HepG2 (cell line): ENCODE data around the gene TMEM225B. TPM values are rescaled to one million over a fixed set of nuclear protein-coding genes. Genes with fewer than 3 reads are reported as not detected.

Source experiments
- ADNP ChIP-seq: sonication (generic); formaldehyde crosslinking; IDR thresholded peaks from 2 replicates; pipeline ENCODE4 v1.4.0; 2020; ENCODE audit warnings: missing genetic modification reagents
- HMG20A ChIP-seq: IDR thresholded peaks from 2 replicates; pipeline ENCODE4 v1.6.1; 2016; ENCODE audit warnings: borderline replicate concordance
- HMGXB4 ChIP-seq, 2 experiments: sonication (generic) in 1 of 2; formaldehyde crosslinking in 1 of 2; IDR thresholded peaks; 2 replicates each; pipeline versions ENCODE4 v1.4.0 to v1.6.1; 2018 to 2020; ENCODE audit warnings: missing genetic modification reagents in 2 of 2, borderline replicate concordance in 1 of 2, low read depth in 1 of 2, mild to moderate bottlenecking in 1 of 2, missing biosample characterization in 1 of 2
- KMT2A ChIP-seq: sonication (generic); formaldehyde crosslinking; IDR thresholded peaks from 2 replicates; pipeline ENCODE4 v1.4.0; 2020; ENCODE audit warnings: missing genetic modification reagents
- MED1 ChIP-seq: sonication (generic); formaldehyde crosslinking; IDR thresholded peaks from 2 replicates; pipeline ENCODE4 v1.4.0; 2020; ENCODE audit warnings: missing genetic modification reagents
- MTF1 ChIP-seq: sonication (generic); formaldehyde crosslinking; IDR thresholded peaks from 2 replicates; pipeline ENCODE4 v1.5.0; 2020; ENCODE audit warnings: missing genetic modification reagents
- NCOA1 ChIP-seq: sonication (generic); formaldehyde crosslinking; IDR thresholded peaks from 2 replicates; pipeline ENCODE4 v1.9.0; 2021; ENCODE audit warnings: missing genetic modification reagents
- NFE2 ChIP-seq: sonication (generic); formaldehyde crosslinking; IDR thresholded peaks from 2 replicates; pipeline ENCODE4 v1.4.0; 2020; ENCODE audit warnings: missing genetic modification reagents
- SOX5 ChIP-seq: IDR thresholded peaks from 2 replicates; pipeline ENCODE4 v1.6.1; 2016; ENCODE audit warnings: borderline replicate concordance
- SP4 ChIP-seq: sonication (generic); formaldehyde crosslinking; IDR thresholded peaks from 2 replicates; pipeline ENCODE4 v1.8.1; 2023; ENCODE audit warnings: mild to moderate bottlenecking, missing genetic modification reagents
- ZBTB7A ChIP-seq: sonication (generic); formaldehyde crosslinking; IDR thresholded peaks from 2 replicates; pipeline ENCODE4 v1.8.0; 2022; ENCODE audit warnings: mild to moderate bottlenecking, missing genetic modification reagents
- ZFP41 ChIP-seq: sonication (generic); formaldehyde crosslinking; IDR thresholded peaks from 2 replicates; pipeline ENCODE4 v1.4.0; 2020; ENCODE audit warnings: mild to moderate bottlenecking, missing genetic modification reagents, borderline replicate concordance
- ZNF207 ChIP-seq: fragments of 450-650 bp; IDR thresholded peaks from 2 replicates; pipeline ENCODE4 v1.6.1; 2016; ENCODE audit warnings: antibody characterized with exemption, borderline replicate concordance
- ZNF326 ChIP-seq: sonication (generic); formaldehyde crosslinking; IDR thresholded peaks from 2 replicates; pipeline ENCODE4 v1.4.0; 2020; ENCODE audit warnings: missing genetic modification reagents, borderline replicate concordance
- ZNF512 ChIP-seq: sonication (generic); formaldehyde crosslinking; IDR thresholded peaks from 2 replicates; pipeline ENCODE4 v1.4.0; 2020; ENCODE audit warnings: mild to moderate bottlenecking, missing genetic modification reagents
- ZNF678 ChIP-seq: sonication (generic); formaldehyde crosslinking; IDR thresholded peaks from 2 replicates; pipeline ENCODE4 v1.4.0; 2020; ENCODE audit warnings: mild to moderate bottlenecking, missing genetic modification reagents
- ZNF720 ChIP-seq: sonication (generic); formaldehyde crosslinking; IDR thresholded peaks from 2 replicates; pipeline ENCODE4 v1.4.0; 2020; ENCODE audit warnings: missing genetic modification reagents
- ZNF800 ChIP-seq: sonication (generic); formaldehyde crosslinking; IDR thresholded peaks from 2 replicates; pipeline ENCODE4 v1.4.0; 2020; ENCODE audit warnings: missing genetic modification reagents
- ZSCAN12 ChIP-seq: sonication (generic); formaldehyde crosslinking; IDR thresholded peaks from 2 replicates; pipeline ENCODE4 v1.9.0; 2021; ENCODE audit warnings: mild to moderate bottlenecking, missing genetic modification reagents
- polyA plus RNA-seq, 8 experiments: library from polyadenylated mRNA; depleted of rRNA in 3 of 8; stranded (reverse) in 7 of 8; unstranded in 1 of 8; fragments of >200 nt; fragmentation: Illumina TruSeq in 4 of 8; extraction: Trizol in 4 of 8; gene quantifications; 2 replicates each; pipeline versions ENCODE4 v1.2.1 to v1.2.3, GENCODE V29; 2011 to 2016; ENCODE audit warnings: low read depth in 4 of 8, missing spikeins in 1 of 8, mixed read lengths in 1 of 8; ENCODE audit not compliant: insufficient read depth in 1 of 8
- total RNA-seq, 5 experiments: library from RNA; depleted of rRNA; stranded (reverse); fragments of >200 nt; fragmentation: Illumina TruSeq; extraction: Trizol; gene quantifications; 2 replicates each; pipeline ENCODE4 v1.2.3, GENCODE V29; 2016; ENCODE audit warnings: low read depth in 1 of 5
- TF ChIP-seq, protein P1 (sequence below): sonication (generic); formaldehyde crosslinking; IDR thresholded peaks from 2 replicates; pipeline ENCODE4 v1.8.1; 2023; ENCODE audit warnings: mild to moderate bottlenecking, missing genetic modification reagents
- TF ChIP-seq, protein P2 (sequence below): sonication (generic); formaldehyde crosslinking; IDR thresholded peaks from 2 replicates; pipeline ENCODE4 v1.5.0; 2020; ENCODE audit warnings: missing genetic modification reagents

Gene TMEM225B
- total and polyA plus RNA-seq, 2 of the 13 experiments (the other 11 are each of a cell fraction or from before 2014, with no cell fraction given), result 0.78 to 0.95 TPM

DNA sequence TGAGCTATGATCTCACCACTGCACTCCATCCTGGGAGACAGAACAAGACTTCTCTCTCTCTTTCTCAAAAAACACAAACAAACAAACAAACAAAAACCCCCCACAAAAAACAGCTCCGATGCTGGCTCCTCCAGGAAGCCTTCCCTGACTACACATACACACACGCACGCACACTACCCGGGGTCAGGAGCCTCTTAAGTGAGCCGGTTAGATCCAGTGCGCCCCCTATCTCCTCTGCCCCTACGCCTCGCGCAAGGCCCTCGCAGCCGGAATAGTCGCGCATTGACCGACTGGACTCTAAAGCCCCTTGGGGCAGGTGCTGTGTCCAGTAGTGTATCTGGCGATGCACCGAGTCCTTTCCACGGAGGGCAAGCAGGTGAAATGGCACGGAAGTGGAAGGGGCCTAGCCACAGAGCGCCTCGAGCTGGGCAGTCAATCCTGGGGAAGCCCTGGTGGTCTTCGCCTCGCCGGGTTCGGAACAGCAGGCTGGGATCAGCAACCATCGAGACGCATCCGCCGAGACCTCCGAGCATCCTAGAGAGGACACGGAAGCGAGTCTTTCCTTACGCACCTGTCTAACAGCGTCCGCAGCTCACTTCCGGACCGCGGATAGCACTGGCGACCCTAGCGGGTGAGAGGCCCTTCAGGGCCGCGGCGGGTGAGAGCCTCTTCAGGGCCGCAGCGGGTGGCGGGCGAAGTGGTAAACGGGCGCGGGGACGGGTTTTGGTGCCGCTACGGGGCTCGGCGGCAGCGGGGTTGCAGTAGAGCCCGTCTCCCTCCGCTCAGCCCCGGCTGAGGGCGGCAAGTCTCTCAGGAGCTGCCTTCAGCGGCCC lies 18.5 kb downstream of the TMEM225B start, which contains the start of gene ZSCAN25 (continued):
- TF ChIP-seq ZNF800 (CRISPR knock-in tag) (peak; percentile 69; the same call in 1 of the 2 replicates), NFE2 (CRISPR knock-in tag) (no peak), ZBTB7A (CRISPR knock-in tag) (peak; percentile 94), ZNF207 (0 out of 2 replicates have a peak, but pooled peaks have one; percentile 64), ZFP41 (CRISPR knock-in tag) (peak; percentile 55; the same call in 1 of the 2 replicates), MTF1 (peak; percentile 87), ZNF678 (CRISPR knock-in tag) (no peak), HMG20A (no peak; the same call in 1 of the 2 replicates), ZNF512 (CRISPR knock-in tag) (no peak), ADNP (CRISPR knock-in tag) (peak; percentile 66; the same call in 1 of the 2 replicates), NCOA1 (CRISPR knock-in tag) (peak; percentile 62; the same call in 1 of the 2 replicates), KMT2A (CRISPR knock-in tag) (peak; percentile 99), SOX5 (CRISPR knock-in tag) (no peak; the same call in 1 of the 2 replicates), HMGXB4 (CRISPR knock-in tag; IDR thresholded peaks at IDR 0.05; ENCODE audit: borderline replicate concordance in 1 of 2, low read depth in 1 of 2) (peak; percentile 97 to 99), SP4 (CRISPR knock-in tag) (peak; percentile 47; the same call in 1 of the 2 replicates), ZNF326 (no peak), MED1 (CRISPR knock-in tag) (peak; percentile 87), ZNF720 (CRISPR knock-in tag) (no peak), ZSCAN12 (no peak; the same call in 1 of the 2 replicates)
- TF ChIP-seq, protein P1, sequence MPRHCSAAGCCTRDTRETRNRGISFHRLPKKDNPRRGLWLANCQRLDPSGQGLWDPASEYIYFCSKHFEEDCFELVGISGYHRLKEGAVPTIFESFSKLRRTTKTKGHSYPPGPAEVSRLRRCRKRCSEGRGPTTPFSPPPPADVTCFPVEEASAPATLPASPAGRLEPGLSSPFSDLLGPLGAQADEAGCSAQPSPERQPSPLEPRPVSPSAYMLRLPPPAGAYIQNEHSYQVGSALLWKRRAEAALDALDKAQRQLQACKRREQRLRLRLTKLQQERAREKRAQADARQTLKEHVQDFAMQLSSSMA (CRISPR knock-in tag), result peak; percentile 19; the same call in 1 of the 2 replicates
- TF ChIP-seq, protein P2, sequence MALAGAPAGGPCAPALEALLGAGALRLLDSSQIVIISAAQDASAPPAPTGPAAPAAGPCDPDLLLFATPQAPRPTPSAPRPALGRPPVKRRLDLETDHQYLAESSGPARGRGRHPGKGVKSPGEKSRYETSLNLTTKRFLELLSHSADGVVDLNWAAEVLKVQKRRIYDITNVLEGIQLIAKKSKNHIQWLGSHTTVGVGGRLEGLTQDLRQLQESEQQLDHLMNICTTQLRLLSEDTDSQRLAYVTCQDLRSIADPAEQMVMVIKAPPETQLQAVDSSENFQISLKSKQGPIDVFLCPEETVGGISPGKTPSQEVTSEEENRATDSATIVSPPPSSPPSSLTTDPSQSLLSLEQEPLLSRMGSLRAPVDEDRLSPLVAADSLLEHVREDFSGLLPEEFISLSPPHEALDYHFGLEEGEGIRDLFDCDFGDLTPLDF, result peak; percentile 72; the same call in 1 of the 2 replicates
